SK-N-SH (cell line): ENCODE measurements around the gene DND1. TPM values are rescaled to one million over a fixed set of nuclear protein-coding genes. Genes with fewer than 3 reads are reported as not detected.

ENCODE experiments used
- CTCF ChIA-PET: fragments of 300-600, 350-600 bp; formaldehyde crosslinking; extraction: SDS; loops from one replicate; lab custom pipeline; 2021; lab: Yijun Ruan, JAX
- POLR2A ChIA-PET: fragments of 350-600 bp; sonication (Branson Sonifier 250); formaldehyde crosslinking; extraction: SDS; loops from one replicate; lab custom pipeline; 2020; ENCODE audit warnings: antibody characterized with exemption, inconsistent platforms; lab: Yijun Ruan, JAX
- DNase-seq: peaks from one replicate; pipeline ENCODE4 v3.0.0; 2012
- H2AFZ ChIP-seq: fragments of 200-600 bp; sonication (generic); 2 replicates; pipeline ENCODE4 v1.8.1; 2016; ENCODE audit warnings: antibody characterized with exemption, mild to moderate bottlenecking, low read depth
- H3F3A ChIP-seq: fragments of 200-600 bp; sonication (generic); replicated peaks from 2 replicates; pipeline ENCODE3; 2016; ENCODE audit warnings: antibody characterized with exemption, mild to moderate bottlenecking; ENCODE audit not compliant: insufficient read depth
- H3K27ac ChIP-seq, 2 experiments: fragments of 200-500 bp in 1 of 2; fragments of 200-600 bp in 1 of 2; sonication (Bioruptor generic) in 1 of 2; sonication (generic), shearing (Covaris generic) in 1 of 2; 2 replicates each; pipeline versions ENCODE4 v1.5.1 to v1.6.1; 2014 to 2016; ENCODE audit warnings: low read depth in 2 of 2, inconsistent platforms in 1 of 2, low read length in 1 of 2, mild to moderate bottlenecking in 1 of 2, mixed read lengths in 1 of 2
- H3K27me3 ChIP-seq: fragments of 200-600 bp; sonication (generic), shearing (Covaris generic); 2 replicates; pipeline ENCODE4 v1.6.1; 2016; ENCODE audit warnings: mixed run types; ENCODE audit not compliant: insufficient read depth
- H3K36me3 ChIP-seq, 2 experiments: fragments of 200-500 bp in 1 of 2; fragments of 200-600 bp in 1 of 2; sonication (Bioruptor generic) in 1 of 2; sonication (generic) in 1 of 2; replicated peaks in 1 of 2; 2 replicates each; pipeline versions ENCODE3 to v1.5.1; 2014 to 2016; ENCODE audit warnings: low read length in 1 of 2, mild to moderate bottlenecking in 1 of 2; ENCODE audit not compliant: insufficient read depth in 2 of 2, control insufficient read depth in 1 of 2
- H3K4me1 ChIP-seq, 2 experiments: fragments of 200-500 bp in 1 of 2; fragments of 200-600 bp in 1 of 2; sonication (Bioruptor generic) in 1 of 2; sonication (generic), shearing (Covaris generic) in 1 of 2; 2 replicates each; pipeline versions ENCODE4 v1.5.1 to v1.6.1; 2014 to 2016; ENCODE audit warnings: low read depth in 1 of 2, low read length in 1 of 2, mixed run types in 1 of 2; ENCODE audit not compliant: insufficient read depth in 2 of 2, control insufficient read depth in 1 of 2
- H3K4me2 ChIP-seq: fragments of 200-600 bp; sonication (generic), shearing (Covaris generic); 2 replicates; pipeline ENCODE4 v1.6.1; 2017; ENCODE audit warnings: mixed run types
- H3K4me3 ChIP-seq, 2 experiments: fragments of 200-500 bp in 1 of 2; fragments of 200-600 bp in 1 of 2; sonication (Bioruptor generic) in 1 of 2; sonication (generic), shearing (Covaris generic) in 1 of 2; 2 replicates each; pipeline versions ENCODE4 v1.5.1 to v1.8.1; 2014 to 2016; ENCODE audit warnings: low read depth in 2 of 2, inconsistent platforms in 1 of 2, low read length in 1 of 2, mild to moderate bottlenecking in 1 of 2, mixed read lengths in 1 of 2, moderate library complexity in 1 of 2
- H3K79me2 ChIP-seq: fragments of 200-600 bp; sonication (generic); 2 replicates; pipeline ENCODE4 v1.8.1; 2017; ENCODE audit warnings: mild to moderate bottlenecking; ENCODE audit not compliant: insufficient read depth
- H3K9ac ChIP-seq: fragments of 200-600 bp; sonication (generic); 2 replicates; pipeline ENCODE4 v1.6.1; 2017; ENCODE audit warnings: mixed run types
- H3K9me2 ChIP-seq: fragments of 200-600 bp; sonication (generic); 2 replicates; pipeline ENCODE4 v1.6.1; 2017; ENCODE audit warnings: mixed run types
- H3K9me3 ChIP-seq: fragments of 200-600 bp; sonication (generic); 2 replicates; pipeline ENCODE4 v1.6.1; 2017; ENCODE audit warnings: mixed run types, mild to moderate bottlenecking, moderate library complexity
- H4K20me1 ChIP-seq: fragments of 200-600 bp; sonication (generic); 2 replicates; pipeline ENCODE4 v1.6.1; 2017; ENCODE audit warnings: mild to moderate bottlenecking, mixed run types; ENCODE audit not compliant: insufficient read depth
- CHD2 ChIP-seq: fragments of 150-350 bp; IDR thresholded peaks from 2 replicates; pipeline ENCODE4 v1.6.1; 2018; ENCODE audit warnings: low read length; ENCODE audit not compliant: partially characterized antibody
- ELF1 ChIP-seq: IDR thresholded peaks from 2 replicates; pipeline ENCODE4 v1.4.0; 2012
- FOSL2 ChIP-seq: IDR thresholded peaks from 2 replicates; pipeline ENCODE4 v1.4.0; 2012; ENCODE audit warnings: low read depth, mild to moderate bottlenecking, moderate library complexity, borderline replicate concordance
- FOXM1 ChIP-seq: IDR thresholded peaks from 2 replicates; pipeline ENCODE4 v1.4.0; 2012; ENCODE audit warnings: low read depth, mild to moderate bottlenecking
- GABPA ChIP-seq: IDR thresholded peaks from 2 replicates; pipeline ENCODE4 v1.4.0; 2012; ENCODE audit warnings: low read depth, mild to moderate bottlenecking
- GATA2 ChIP-seq: sonication (generic); formaldehyde crosslinking; IDR thresholded peaks from 2 replicates; pipeline ENCODE4 v1.5.0; 2020; ENCODE audit warnings: mild to moderate bottlenecking, missing genetic modification reagents
- MEF2A ChIP-seq: IDR thresholded peaks from 2 replicates; pipeline ENCODE4 v1.4.0; 2012; ENCODE audit warnings: low read depth, borderline replicate concordance
- NFIC ChIP-seq: IDR thresholded peaks from 2 replicates; pipeline ENCODE4 v1.4.0; 2012; ENCODE audit warnings: borderline replicate concordance
- NRF1 ChIP-seq: IDR thresholded peaks from 2 replicates; pipeline ENCODE4 v1.6.1; 2012; ENCODE audit warnings: low read depth, mild to moderate bottlenecking, low read length
- POLR2AphosphoS5 ChIP-seq: IDR thresholded peaks from 2 replicates; pipeline ENCODE4 v1.6.1; 2012; ENCODE audit warnings: low read depth, low read length
- RCOR1 ChIP-seq: fragments of 150-350 bp; IDR thresholded peaks from 2 replicates; pipeline ENCODE4 v1.6.1; 2017; ENCODE audit warnings: antibody characterized with exemption, low read length
- RFX5 ChIP-seq: IDR thresholded peaks from 2 replicates; pipeline ENCODE4 v1.6.1; 2012; ENCODE audit warnings: mild to moderate bottlenecking, improper control_type of control experiment, low read length
- SIN3A ChIP-seq: IDR thresholded peaks from 2 replicates; pipeline ENCODE4 v1.6.1; 2012; ENCODE audit warnings: low read depth, mild to moderate bottlenecking, low read length, moderate library complexity, borderline replicate concordance
- SMC3 ChIP-seq: IDR thresholded peaks from 2 replicates; pipeline ENCODE4 v1.6.1; 2012; ENCODE audit warnings: low read depth, low read length, improper control_type of control experiment
- TAF1 ChIP-seq: IDR thresholded peaks from 2 replicates; pipeline ENCODE4 v1.6.1; 2012; ENCODE audit warnings: low read depth, mild to moderate bottlenecking, low read length, moderate library complexity, borderline replicate concordance
- YY1 ChIP-seq: IDR thresholded peaks from 2 replicates; pipeline ENCODE4 v1.4.0; 2012; ENCODE audit warnings: low read depth, mild to moderate bottlenecking
- WGBS: methylation state at CpG from one replicate; pipeline ENCODE4 v1.1.6; 2017; ENCODE audit warnings: low lambda C conversion rate; 5-methylcytosine and 5-hydroxymethylcytosine counted together
- polyA plus RNA-seq, 3 experiments: library from polyadenylated mRNA; depleted of rRNA; stranded (reverse); fragments of >200 nt; gene quantifications; 2 replicates each; pipeline ENCODE4 v1.2.3, GENCODE V29; 2012
- TF ChIP-seq, protein P1 (sequence below): IDR thresholded peaks from 2 replicates; pipeline ENCODE4 v1.4.0; 2012; ENCODE audit warnings: low read depth
- TF ChIP-seq, protein P2 (sequence below): IDR thresholded peaks from 2 replicates; pipeline ENCODE4; 2012
- TF ChIP-seq, protein P3 (sequence below): IDR thresholded peaks from 2 replicates; pipeline ENCODE4 v1.4.0; 2012; ENCODE audit warnings: low read depth, borderline replicate concordance
- TF ChIP-seq, protein P4 (sequence below): fragments of 150-350 bp; IDR thresholded peaks from 2 replicates; pipeline ENCODE4 v1.6.1; 2016; ENCODE audit warnings: mild to moderate bottlenecking, low read depth, low read length
- TF ChIP-seq, protein P5 (sequence below): fragments of 200-600 bp; sonication (generic); IDR thresholded peaks from 2 replicates; pipeline ENCODE4 v1.6.1; 2017; ENCODE audit warnings: antibody characterized with exemption, mild to moderate bottlenecking, moderate library complexity
- TF ChIP-seq, protein P6 (sequence below): fragments of 150-350 bp; IDR thresholded peaks from 2 replicates; pipeline ENCODE4 v1.6.1; 2017; ENCODE audit warnings: antibody characterized with exemption, low read length, low read depth, borderline replicate concordance

The DND1 gene
- polyA plus RNA-seq, 1 of the 3 experiments (the other 2 are of a cell fraction), result 1.2 TPM

DNA sequence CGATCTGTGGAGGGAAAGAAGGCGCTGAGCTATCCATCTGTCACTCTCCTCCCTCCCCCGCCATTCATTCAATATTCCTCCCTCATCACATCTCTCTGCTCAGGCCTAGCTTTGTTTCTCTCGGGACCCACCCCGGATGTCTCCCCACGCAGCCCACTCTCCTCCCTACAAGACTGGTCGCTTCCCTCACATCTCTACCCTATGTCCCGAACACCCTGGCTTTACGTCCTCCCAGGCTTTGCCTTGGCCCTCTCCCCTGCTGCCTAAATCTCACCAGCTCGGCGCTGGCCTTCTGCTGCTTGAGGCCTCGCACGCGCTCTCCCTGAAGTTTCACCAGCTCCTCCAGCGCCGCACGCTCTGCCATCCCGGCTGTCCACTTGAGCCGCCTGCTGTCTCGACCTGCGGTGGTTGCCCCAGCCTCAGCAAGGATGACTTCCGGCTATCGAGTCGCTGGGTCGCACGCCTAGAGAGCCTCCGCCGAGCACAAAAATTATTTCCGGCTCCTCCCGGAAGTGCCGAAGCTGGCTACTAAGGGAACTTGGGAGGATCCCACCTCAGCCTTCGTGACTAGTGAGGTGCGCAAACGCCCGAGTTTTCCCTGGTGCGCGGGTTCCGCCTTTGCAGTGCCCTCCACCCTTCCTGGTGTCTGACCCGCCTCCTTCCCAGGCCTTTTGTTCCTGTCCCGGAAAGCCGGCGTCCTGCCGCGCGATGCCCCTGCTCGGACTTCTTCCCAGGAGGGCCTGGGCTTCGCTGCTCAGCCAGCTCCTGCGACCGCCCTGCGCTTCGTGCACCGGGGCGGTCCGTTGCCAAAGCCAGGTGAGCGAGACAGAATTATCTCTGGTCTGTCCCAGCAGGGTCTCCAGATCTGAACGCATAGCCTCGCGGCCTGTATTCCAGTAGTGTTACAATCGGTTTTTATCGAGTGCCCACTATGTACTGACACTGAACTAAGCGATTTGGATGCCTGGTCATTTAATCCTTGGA lies 17.9 kb upstream of the DND1 start, which contains the start of the genes HARS1 and HARS2 (continued):
- TF ChIP-seq SIN3A, result peak; percentile 91; the same call in 1 of the 2 replicates
- peak; percentile 95 for TF ChIP-seq ELF1
- peak; percentile 98 for TF ChIP-seq GABPA
- TF ChIP-seq NFIC, result no peak
- peak; percentile 58 for TF ChIP-seq CHD2
- TF ChIP-seq NRF1, result peak; percentile 72
- TF ChIP-seq, protein P1, sequence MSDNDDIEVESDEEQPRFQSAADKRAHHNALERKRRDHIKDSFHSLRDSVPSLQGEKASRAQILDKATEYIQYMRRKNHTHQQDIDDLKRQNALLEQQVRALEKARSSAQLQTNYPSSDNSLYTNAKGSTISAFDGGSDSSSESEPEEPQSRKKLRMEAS, result peak; percentile 91
- TF ChIP-seq SMC3, result no peak
- TF ChIP-seq TAF1, result peak; percentile 80
- TF ChIP-seq, protein P2, sequence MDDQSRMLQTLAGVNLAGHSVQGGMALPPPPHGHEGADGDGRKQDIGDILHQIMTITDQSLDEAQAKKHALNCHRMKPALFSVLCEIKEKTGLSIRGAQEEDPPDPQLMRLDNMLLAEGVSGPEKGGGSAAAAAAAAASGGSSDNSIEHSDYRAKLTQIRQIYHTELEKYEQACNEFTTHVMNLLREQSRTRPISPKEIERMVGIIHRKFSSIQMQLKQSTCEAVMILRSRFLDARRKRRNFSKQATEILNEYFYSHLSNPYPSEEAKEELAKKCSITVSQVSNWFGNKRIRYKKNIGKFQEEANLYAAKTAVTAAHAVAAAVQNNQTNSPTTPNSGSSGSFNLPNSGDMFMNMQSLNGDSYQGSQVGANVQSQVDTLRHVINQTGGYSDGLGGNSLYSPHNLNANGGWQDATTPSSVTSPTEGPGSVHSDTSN, result no peak
- TF ChIP-seq YY1, result no peak
- TF ChIP-seq FOXM1, result no peak
- peak; percentile 23; the same call in 1 of the 2 replicates for TF ChIP-seq FOSL2
- TF ChIP-seq MEF2A, result no peak
- TF ChIP-seq, all 33 proteins: peak for 13

DNA sequence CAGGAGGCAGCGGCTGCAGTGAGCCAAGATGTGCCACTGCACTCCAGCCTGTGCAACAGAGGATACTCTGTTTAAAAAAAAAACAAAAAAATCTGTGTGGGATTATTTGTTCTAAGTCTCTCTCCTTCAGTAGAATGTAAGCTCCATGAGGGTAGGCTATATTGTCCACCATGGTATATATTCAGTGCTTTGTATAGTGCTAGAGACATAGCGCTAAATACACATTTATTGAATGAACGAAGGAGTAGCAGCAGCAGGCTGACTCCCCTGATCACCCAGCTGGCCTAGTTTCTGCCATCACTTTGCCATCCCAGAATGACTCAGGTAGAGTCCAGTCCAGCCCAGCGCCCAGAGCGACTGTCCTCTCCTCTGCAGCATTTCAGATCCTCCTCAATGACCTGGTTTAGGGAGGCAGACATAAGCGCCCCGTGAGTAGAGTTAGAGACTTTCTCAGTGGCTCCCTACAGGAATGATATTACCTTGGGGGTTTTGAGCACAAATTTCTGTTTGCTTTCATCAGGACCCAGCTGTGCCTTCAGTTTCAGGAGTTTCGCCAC lies 17.1 kb upstream of the DND1 start:
- Histone ChIP-seq H3K27ac (peak overlapping the region; percentile 81 to 88), H3K36me3 (peaks cover 36 to 67% of the 10 kb centered on the region in 2 experiments), H3F3A (peaks cover 8% of the 10 kb centered on the region), H3K9ac (peak overlapping the region; percentile 96), H3K9me3 (no peaks in the 10 kb centered on the region), H3K27me3 (no peaks in the 10 kb centered on the region), H3K4me1 (peaks cover 0 to 12% of the 10 kb centered on the region in 2 experiments; a peak in 3 of 4 replicates), H2AFZ (peak overlapping the region; percentile 87), H3K4me3 (peak overlapping the region; percentile 87), H3K79me2 (peaks cover 91% of the 10 kb centered on the region), H3K4me2 (peak overlapping the region; percentile 81), H4K20me1 (no peaks in the 10 kb centered on the region), H3K9me2 (no peaks in the 10 kb centered on the region)
- DNase-seq, result no peak
- CTCF ChIA-PET, result interaction anchor here (0.5 to 1.4 kb wide), 5 partner anchors 11 to 928 kb away, joined by 3 to 4 read pairs (median 3); partner anchors contain the start of gene DIAPH1
- POLR2A ChIA-PET, result interaction anchor here (0.7 to 3.6 kb wide), 11 partner anchors 9 to 133 kb away, joined by 3 to 21 read pairs (median 5); partner anchors contain the start of genes DND1, IK, NDUFA2 and WDR55
- WGBS, result 45% methylated on average over 8 of the region's 8 CpGs
- TF ChIP-seq FOSL2, result no peak
- TF ChIP-seq GABPA, result no peak
- TF ChIP-seq SIN3A, result no peak
- TF ChIP-seq, protein P3, sequence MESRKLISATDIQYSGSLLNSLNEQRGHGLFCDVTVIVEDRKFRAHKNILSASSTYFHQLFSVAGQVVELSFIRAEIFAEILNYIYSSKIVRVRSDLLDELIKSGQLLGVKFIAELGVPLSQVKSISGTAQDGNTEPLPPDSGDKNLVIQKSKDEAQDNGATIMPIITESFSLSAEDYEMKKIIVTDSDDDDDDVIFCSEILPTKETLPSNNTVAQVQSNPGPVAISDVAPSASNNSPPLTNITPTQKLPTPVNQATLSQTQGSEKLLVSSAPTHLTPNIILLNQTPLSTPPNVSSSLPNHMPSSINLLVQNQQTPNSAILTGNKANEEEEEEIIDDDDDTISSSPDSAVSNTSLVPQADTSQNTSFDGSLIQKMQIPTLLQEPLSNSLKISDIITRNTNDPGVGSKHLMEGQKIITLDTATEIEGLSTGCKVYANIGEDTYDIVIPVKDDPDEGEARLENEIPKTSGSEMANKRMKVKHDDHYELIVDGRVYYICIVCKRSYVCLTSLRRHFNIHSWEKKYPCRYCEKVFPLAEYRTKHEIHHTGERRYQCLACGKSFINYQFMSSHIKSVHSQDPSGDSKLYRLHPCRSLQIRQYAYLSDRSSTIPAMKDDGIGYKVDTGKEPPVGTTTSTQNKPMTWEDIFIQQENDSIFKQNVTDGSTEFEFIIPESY, result no peak
- TF ChIP-seq NFIC, result no peak
- TF ChIP-seq GATA2, result no peak
- TF ChIP-seq, protein P4, sequence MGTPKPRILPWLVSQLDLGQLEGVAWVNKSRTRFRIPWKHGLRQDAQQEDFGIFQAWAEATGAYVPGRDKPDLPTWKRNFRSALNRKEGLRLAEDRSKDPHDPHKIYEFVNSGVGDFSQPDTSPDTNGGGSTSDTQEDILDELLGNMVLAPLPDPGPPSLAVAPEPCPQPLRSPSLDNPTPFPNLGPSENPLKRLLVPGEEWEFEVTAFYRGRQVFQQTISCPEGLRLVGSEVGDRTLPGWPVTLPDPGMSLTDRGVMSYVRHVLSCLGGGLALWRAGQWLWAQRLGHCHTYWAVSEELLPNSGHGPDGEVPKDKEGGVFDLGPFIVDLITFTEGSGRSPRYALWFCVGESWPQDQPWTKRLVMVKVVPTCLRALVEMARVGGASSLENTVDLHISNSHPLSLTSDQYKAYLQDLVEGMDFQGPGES, result no peak
- TF ChIP-seq FOXM1, result no peak
- TF ChIP-seq RCOR1, result no peak
- no peak for TF ChIP-seq RFX5
- TF ChIP-seq POLR2AphosphoS5, result no peak
- TF ChIP-seq, protein P5, sequence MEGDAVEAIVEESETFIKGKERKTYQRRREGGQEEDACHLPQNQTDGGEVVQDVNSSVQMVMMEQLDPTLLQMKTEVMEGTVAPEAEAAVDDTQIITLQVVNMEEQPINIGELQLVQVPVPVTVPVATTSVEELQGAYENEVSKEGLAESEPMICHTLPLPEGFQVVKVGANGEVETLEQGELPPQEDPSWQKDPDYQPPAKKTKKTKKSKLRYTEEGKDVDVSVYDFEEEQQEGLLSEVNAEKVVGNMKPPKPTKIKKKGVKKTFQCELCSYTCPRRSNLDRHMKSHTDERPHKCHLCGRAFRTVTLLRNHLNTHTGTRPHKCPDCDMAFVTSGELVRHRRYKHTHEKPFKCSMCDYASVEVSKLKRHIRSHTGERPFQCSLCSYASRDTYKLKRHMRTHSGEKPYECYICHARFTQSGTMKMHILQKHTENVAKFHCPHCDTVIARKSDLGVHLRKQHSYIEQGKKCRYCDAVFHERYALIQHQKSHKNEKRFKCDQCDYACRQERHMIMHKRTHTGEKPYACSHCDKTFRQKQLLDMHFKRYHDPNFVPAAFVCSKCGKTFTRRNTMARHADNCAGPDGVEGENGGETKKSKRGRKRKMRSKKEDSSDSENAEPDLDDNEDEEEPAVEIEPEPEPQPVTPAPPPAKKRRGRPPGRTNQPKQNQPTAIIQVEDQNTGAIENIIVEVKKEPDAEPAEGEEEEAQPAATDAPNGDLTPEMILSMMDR, result no peak
- TF ChIP-seq, protein P6, sequence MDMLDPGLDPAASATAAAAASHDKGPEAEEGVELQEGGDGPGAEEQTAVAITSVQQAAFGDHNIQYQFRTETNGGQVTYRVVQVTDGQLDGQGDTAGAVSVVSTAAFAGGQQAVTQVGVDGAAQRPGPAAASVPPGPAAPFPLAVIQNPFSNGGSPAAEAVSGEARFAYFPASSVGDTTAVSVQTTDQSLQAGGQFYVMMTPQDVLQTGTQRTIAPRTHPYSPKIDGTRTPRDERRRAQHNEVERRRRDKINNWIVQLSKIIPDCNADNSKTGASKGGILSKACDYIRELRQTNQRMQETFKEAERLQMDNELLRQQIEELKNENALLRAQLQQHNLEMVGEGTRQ, result no peak
